ENCODE results near the gene THADA. TPM values are rescaled to one million over a fixed set of nuclear protein-coding genes. Genes with fewer than 3 reads are reported as not detected.

The THADA gene
- polyA plus RNA-seq, 1 experiment: 21.6 TPM

DNA sequence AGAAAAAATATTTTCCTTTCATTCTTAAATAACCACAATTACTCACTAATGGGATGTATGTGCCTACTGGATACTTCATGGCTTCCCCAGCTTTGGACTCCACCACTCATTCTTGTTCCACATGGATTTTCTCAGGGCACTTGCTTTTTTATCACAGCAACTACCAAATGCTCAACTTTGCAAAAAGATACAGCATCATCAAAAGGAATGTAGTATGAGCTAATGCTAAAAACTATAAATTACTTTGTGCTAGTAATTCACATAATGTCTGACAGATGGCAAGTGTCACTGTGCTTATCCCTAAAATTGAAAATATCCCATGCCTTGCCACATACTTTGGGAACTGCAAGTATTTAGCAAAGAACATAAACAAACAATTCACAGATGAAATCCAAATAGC is 239.1 kb downstream of the THADA start:
- TF ChIP-seq CTCF (IDR thresholded peaks at IDR 0.05; ENCODE audit: insufficient read depth, low read depth, low read length): no peak
- POLR2A ChIA-PET: no interaction called here
- CTCF ChIA-PET: no interaction called here

GRCh38 chr2:43355399-43355798 is 240.4 kb downstream of the THADA start:
- Histone ChIP-seq H3K36me3 (ENCODE audit: control insufficient read depth, insufficient read depth, low read length) (no peaks in the 10 kb centered on the region), H3K4me3 (ENCODE audit: low read depth, low read length) (no peak overlapping the region), H3K27me3 (ENCODE audit: control insufficient read depth, insufficient read depth, low read length) (no peaks in the 10 kb centered on the region)
- ChIA-PET CTCF (no interaction called here), POLR2A (no interaction called here)
- DNase-seq (ENCODE audit: low read depth): no peak
- TF ChIP-seq CTCF (IDR thresholded peaks at IDR 0.05; ENCODE audit: insufficient read depth, low read depth, low read length): no peak

More for the DNA sequence above, 239.1 kb downstream of the THADA start:
- H3K27me3 ChIP-seq (ENCODE audit: control insufficient read depth, insufficient read depth, low read length): no peaks in the 10 kb centered on the region
- peak; percentile 64 for DNase-seq (ENCODE audit: low read depth)
- no peak overlapping the region for H3K4me3 ChIP-seq (ENCODE audit: low read depth, low read length)
- no peaks in the 10 kb centered on the region for H3K36me3 ChIP-seq (ENCODE audit: control insufficient read depth, insufficient read depth, low read length)

DNA sequence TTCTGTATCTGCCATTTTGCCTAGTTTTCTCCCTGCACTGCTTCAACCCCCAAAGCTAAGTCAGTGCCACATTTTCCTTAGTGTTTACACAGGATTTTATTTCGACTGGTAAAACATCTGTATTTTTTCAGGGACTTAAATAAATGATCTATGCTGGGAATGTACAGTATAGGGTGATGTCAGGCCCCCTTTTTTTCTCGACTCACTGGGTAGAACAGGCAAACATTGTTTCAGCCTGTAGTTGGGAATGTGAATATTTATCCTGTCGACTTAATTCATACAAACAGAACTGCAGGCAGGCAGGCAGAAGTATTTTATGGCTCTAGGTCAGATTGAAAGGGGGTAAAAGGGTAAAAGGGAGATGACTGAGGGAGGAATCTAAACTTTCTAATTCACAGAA is 245.9 kb downstream of the THADA start:
- no peak for TF ChIP-seq CTCF (IDR thresholded peaks at IDR 0.05; ENCODE audit: insufficient read depth, low read depth, low read length)
- POLR2A ChIA-PET: no interaction called here

DNA sequence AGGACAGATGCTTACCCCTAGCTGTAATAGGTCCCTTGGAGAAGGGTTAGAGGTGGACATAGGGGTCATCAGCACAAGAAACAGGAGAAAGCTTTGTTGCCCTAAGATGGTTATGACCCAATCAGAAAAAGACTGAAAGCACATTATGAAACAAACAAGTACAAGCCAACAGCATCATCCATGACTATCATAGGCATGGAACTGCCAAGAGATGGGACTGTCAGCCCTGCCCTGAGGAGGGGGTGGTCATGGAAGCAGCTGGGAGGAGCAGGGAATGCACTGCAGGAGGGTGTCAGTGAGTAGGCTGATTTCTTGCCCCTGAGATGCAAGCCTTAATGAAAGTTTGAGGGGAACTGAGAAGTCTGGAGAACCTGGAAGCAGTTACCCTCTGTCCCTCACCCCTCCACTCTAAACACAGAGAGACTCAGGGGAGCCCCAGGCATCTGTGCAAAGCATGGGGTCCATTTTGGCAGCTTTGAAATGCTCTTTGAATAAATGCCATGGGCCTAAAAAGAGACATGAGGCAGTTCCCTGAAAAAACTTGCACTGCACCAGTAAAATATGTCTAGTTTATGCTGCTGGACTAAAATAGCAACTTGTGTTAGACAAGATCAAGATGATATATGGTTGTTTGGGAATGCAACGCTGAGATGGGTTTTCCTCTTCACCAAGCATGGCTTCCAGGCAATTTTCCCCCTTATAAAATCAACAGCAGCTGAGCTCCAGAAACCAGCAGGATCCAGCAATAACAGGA is 246.8 kb downstream of the THADA start:
- peak; percentile 71 for DNase-seq (ENCODE audit: low read depth)
- POLR2A ChIA-PET: no interaction called here
- TF ChIP-seq CTCF (IDR thresholded peaks at IDR 0.05; ENCODE audit: insufficient read depth, low read depth, low read length): no peak
- no peak overlapping the region for H3K4me3 ChIP-seq (ENCODE audit: low read depth, low read length)
- no peaks in the 10 kb centered on the region for H3K36me3 ChIP-seq (ENCODE audit: control insufficient read depth, insufficient read depth, low read length)
- H3K27me3 ChIP-seq (ENCODE audit: control insufficient read depth, insufficient read depth, low read length): no peaks in the 10 kb centered on the region
- CTCF ChIA-PET: interaction anchor here (1.9 kb wide), 1 partner anchor 116 kb away, joined by 5 read pairs; no protein-coding TSS in a partner anchor

More for the DNA sequence above, 245.9 kb downstream of the THADA start:
- Histone ChIP-seq H3K36me3 (ENCODE audit: control insufficient read depth, insufficient read depth, low read length) (no peaks in the 10 kb centered on the region), H3K27me3 (ENCODE audit: control insufficient read depth, insufficient read depth, low read length) (no peaks in the 10 kb centered on the region), H3K4me3 (ENCODE audit: low read depth, low read length) (no peak overlapping the region)
- no peak for DNase-seq (ENCODE audit: low read depth)
- CTCF ChIA-PET: no interaction called here

DNA sequence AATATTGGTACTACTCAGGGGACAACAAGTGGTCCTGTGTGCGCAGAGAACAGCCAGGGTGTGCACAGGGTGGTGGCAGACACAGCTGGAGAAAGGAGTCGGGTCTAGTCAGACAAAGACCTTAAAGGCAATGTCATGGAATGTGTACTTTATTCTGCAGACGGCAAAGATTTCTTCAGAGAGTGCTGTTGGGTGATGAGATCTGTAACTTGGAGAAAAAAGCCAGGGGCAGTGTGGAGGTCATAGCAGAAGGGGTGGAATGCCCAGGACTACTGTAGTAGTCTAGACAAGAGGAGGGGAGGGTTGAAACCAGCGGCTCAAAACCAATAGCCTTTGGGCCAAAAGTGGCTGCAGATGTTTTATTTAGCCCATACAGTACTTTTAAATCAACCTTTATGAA is 248.1 kb downstream of the THADA start:
- H3K4me3 ChIP-seq (ENCODE audit: low read depth, low read length): no peak overlapping the region
- H3K36me3 ChIP-seq (ENCODE audit: control insufficient read depth, insufficient read depth, low read length): no peaks in the 10 kb centered on the region
- POLR2A ChIA-PET: no interaction called here
- no peak for DNase-seq (ENCODE audit: low read depth)
- TF ChIP-seq CTCF (IDR thresholded peaks at IDR 0.05; ENCODE audit: insufficient read depth, low read depth, low read length): no peak
- CTCF ChIA-PET: interaction anchor here (1.0 to 1.9 kb wide), 2 partner anchors 9 to 117 kb away, joined by 4 to 5 read pairs; no protein-coding TSS in a partner anchor
- H3K27me3 ChIP-seq (ENCODE audit: control insufficient read depth, insufficient read depth, low read length): no peaks in the 10 kb centered on the region

All from BJ (cell line).